NCI-H774 (cell line): Measurements from ENCODE around the gene MPRIP.

Experiments
- DNase-seq: peaks from one replicate; lab custom pipeline; 2025; lab: John Stamatoyannopoulos, UW

The MPRIP gene

DNA sequence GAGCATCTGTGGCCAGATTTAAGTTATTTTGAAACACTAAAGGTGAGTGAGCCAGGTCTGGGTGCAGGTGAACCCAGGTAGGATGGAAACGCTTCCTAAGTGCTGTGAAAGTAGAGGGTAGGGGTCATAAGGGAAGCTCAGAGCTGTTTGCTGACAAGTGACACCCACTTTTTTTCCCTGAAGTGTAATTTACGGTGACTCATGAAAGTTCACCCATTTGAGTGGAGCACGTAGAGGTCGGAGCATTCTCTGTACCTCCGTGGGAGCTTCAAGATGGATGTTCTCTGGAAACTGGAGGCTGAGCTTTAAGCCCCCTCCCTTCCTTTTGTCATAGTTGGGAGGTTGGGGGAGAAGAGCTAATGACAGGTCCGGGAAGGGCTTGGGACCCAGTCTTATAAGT lies 44.3 kb downstream of the MPRIP start:
- no peak for DNase-seq

DNA sequence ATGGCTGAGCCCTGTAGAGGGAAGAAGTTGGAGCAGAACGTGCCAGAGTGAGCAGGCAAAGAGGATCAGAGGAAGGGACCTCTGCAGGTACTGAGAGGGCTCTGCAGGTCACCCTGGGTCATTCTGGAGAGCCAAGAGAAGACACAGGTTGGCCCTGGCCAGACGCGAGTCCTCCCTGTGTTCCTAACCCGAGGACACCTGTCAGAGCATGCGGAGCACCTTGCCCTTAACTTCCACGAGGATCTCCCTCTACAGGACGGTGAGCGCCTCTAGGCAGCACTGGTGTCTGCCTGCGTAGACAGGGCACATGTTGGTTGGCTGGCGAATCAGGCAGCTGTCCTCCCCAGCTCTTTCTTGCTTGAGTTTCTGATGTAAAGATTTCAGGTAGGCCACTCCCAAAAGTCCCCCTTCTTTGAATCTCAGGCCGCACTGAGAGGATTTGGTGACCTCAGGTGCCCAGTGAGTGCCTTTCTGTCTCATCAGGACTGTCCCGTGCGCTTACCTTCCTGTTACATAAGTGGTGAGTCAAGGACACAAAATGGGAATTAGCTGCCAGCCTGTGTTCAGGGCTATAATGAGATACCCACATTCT lies 45.3 kb downstream of the MPRIP start:
- DNase-seq: no peak

DNA sequence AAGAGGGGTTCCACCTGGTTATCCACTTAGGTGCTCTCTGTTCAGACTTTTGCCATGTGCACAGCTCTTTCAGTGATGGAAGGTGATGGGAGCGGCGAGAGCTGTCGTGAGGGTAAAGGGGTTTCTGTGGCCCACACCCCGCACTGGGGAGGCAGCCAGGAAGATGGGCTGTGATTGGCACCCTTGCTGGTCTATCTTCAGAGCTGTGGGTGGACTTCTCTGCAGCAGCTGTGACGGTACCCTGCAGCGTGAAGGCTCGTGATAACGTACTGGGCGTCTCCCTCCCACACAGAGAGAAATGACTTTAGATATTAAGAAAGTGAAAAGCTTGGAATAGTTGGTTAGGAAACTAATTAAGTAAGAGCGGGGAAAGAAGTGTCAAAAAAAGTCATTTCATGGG lies 45.8 kb downstream of the MPRIP start:
- DNase-seq: no peak

DNA sequence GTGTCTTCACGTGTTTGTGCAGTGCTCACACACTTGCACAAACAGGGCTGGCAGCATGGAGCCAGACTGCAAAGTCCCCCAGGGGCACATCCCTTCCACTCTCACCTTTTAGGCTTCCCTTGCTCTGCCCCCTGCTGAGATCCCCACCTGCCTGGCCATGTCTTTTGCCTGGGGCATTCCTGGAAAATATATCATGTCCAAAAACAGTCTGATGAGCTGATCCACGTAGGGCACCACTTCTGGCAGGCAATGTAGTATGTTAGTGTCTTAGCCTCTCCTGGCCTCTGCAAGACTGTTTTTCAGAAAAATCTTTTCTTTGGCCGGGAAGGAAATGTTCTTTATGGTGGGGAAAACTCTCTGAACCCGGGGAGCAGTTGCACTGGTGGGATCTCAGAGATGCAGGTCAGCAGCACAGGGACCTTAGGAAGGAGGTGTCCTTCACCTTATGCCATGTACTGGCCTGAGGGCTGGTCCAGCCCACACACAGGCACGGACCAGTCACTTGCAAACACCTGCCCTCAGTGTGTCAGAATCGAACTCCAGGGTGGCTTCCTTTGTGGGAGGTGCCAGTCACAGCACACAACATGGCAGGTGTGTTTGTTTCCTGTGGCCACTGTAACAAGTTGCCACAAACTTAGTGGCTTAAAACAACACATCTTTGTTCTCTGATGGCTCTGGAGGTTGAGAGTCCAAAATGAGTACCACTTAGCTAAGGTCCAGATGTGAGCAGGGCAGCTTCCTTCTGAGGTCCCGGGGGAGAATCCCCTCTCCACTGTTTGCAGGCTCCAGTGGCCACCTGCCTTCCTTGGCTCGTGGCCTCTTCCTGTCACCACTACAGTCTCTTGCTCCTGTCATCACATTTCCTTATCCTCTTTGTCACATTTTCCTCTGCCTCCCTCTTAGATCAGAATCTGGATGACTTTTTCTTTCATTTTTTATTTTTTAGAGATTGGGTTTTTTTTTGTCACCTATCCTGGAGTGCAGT lies 46.6 kb downstream of the MPRIP start:
- no peak for DNase-seq

DNA sequence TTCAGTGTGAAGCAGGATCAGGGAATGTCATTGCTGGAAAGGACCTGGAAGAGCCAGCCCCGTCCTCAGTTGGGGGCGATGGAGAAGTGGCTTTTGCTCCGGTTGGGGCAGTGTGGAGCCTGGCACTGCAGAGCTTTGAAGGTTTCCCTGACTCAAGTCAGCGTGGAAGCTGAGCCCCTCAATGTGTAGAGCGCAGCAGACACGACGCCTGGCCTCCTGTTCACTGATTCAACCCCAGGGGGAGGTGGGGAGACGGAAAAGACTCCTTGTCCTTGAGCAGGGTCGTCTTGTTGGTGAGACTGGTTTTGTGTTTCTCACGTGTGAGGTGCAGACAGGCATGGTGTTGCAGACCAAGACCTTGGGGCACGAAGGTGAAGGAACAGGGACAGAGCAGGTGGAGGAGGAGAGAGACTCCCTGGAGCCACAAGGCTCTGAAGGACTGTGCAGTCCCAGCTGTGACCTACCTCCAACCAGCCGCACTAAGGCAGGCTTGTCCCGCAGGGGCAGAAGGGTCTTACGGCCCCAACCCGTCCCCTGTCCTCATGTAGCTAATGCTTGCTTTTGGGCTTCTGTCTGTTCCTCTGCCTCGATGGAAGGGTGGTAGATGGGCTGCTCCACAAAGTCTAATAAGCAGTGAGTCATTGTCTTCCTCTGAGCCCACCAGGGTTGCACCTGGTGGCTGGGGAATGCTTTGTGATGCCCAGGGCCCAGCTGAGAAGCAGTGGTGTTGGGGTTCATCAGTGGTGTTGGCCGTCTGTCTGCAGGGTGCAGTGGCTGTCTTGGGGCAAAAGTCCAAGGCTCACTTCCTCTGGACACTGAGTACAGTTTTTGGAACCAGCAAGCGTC lies 47.8 kb downstream of the MPRIP start:
- no peak for DNase-seq

DNA sequence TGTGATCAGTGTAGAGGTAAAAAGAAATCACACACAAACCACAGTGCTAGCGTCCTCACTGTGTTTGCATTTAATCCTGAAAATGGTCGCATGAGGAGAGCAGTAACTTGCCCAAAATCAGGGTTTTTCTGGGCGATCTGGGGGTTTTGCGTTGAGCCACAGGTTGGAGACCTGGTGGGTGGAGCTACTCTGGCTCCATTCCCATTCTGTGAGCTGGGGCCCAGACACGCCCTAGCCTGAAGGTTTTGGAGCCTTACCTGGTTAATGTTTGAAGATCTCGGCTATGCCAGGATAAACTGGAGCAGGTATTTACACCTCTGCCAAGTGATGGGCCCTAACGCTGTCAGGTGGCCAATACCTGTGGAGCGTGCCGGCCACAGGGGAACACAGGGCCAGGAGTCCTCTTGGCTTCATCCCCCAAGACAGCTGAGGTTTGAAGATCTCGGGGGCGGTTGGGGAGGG lies 48.4 kb downstream of the MPRIP start:
- DNase-seq: no peak

DNA sequence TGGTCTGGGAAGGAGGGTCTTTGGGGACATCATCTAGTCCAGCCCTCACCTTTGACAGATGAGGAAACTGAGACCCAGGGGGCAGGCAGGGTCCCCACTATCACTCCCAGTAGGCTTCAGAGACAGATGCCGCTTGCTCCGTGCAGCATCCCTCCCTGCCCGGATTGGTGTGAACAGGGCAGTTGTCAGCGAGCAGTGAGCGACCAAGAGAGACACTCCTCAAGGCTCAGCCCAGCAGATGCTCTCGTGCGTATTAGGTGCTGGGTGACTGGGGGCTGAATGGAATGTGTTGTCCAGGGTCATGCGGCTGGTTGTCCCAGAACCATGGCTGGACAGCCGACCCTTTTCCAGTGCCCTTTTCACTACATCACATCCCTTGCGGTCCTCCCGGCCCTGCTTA lies 49.0 kb downstream of the MPRIP start:
- no peak for DNase-seq

DNA sequence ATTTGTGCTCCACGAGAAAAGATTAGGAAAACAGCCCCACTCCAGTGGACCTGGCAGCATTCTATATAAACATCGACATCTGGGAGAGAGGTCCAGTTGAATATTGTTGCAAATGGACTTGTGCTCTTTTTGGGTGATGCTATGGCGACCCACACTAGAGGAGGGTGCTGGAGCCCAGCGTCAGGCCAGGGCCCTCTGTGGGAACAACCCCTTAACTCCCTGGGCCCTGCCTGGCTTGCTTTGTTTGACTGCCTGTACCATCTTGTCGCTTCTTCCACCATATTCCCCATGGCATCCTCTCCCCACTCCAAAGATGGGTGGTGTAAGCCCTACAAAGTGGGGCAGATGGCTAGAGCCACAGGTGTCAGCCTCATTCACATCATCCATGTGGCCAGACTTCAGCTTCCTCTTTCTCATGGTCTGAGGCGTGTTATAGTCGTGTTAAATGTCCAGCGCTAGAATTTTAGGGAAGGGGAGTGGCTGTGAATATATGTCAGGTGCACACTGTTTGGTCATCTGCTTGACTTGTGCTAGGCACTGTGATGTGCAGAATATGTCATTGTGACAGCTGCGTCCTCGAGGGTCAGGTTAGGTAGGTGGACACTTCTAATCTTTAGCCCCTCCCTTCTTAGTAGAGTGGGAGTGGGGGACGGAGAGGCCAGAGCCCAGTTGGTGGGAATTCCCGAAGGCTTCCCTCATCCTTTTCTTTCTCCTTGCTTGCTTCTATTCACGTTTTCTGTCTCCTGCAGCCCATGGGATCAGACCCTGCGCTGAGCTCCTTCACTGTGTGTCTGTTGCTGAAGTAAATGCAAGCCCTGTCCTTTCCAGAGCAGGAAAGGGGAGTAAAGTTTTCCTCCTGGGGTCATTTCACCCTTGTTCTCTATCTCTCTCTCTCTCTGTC lies 49.8 kb downstream of the MPRIP start:
- no peak for DNase-seq

DNA sequence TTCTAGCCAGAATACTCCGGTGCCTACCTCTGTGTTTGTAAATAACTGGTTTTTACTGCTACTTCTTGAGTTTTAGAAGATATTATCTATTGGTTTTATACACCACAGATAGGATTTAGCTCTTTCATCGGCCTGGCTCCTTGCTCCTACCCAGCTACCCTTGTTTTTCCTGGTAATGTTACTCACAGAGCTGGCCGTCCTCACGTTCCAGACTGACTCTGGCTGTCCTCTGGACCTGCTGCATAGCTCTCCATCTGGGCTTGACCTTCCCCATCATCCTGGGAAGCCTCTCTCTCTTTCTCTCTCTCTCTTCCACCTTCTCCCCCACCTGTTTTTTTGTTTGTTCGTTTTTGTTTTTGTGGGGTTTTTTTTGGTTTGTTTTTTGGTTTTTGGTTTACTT lies 51.5 kb downstream of the MPRIP start:
- no peak for DNase-seq

DNA sequence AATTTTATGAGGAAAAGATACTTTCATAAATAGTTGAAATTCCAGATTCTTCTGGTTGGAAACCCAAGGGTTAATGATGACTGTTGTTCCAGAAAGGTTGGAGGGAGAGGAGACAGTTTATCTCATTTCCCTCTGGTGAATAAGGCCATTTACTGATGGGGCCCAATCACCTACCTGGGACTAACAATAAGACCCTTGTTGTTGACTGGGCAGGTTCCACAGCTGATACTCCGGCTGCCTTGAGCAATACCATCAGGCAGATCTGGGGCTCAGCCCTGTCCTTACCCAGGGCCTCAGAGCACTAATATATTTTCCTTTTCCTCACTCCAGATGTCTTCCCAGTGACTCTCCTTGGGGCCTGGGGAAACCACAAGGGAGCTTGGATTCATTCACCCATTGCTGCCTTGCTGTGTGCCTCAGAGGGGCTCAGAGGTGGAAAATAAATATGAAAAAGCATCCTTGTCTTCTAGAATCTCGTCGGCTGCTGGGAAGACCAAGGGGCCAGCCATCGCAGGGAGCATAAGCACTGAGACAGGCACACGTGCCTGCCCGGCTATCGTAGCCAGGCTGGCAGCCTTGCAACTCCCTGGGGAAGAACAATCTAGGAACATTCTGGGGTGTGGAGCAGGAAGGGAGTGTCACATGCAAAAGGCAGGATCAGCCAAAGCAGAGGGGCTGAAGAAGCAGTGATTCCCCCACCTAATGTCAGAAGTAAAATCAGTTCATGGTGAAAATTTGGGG lies 54.4 kb downstream of the MPRIP start:
- no peak for DNase-seq

DNA sequence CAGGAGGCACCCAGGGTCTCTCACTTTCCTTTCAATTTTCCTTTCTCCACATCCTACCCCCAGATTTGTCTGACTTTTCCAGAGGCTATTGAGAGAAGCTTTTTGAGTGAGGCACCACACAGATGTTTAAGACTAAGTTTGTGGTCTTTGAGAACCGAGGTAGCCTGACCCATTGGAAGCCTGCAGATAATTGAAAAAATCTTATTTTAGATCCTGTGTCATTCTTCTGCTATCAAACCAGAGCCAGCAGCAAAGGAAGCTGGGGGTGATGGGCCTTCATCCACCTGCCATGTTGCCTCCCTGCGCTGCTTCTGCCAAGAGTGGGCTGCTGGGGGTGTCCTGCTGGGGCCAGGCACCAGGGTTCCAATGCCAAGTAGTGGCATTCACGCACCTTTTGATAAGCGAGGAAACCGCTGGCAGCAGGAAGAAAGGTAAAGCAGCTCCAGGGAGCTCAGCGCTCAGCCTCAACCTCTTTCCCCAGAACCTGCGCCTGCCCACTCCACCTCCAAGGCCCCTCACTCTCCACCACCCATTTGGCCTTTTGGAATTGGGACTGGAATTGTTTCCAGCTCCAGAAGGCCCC lies 55.6 kb downstream of the MPRIP start:
- DNase-seq: no peak

DNA sequence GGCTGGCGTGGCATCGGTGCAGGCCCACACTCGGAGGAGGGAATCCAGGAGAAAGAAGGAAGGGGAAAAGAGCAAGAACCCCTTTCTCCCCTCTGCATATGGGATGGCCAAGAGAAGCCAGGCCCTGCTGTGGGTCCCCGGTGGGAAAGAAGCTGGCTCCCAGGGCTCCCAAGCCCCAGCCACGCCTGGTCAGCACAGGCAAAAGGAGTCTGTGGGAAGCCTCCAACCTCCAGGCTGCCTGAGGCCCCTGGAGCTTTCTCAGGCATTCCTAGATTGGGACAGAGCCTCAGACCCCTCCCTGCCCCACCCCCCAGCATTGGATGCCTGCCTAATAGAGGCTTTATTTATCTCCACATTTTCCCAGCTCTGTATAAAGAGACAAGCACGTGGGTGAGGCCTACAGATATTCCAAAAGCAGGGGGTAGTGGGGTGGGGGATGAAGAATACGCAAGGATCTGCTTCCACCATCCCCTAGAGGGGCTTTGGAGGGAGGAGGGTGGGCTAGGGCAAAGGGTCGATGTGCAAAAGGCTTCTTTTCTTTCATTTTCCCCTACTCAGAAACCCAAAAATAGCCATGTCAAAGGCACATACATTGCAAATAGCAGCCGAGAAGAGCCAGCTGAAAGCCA lies 56.4 kb downstream of the MPRIP start:
- DNase-seq: no peak

DNA sequence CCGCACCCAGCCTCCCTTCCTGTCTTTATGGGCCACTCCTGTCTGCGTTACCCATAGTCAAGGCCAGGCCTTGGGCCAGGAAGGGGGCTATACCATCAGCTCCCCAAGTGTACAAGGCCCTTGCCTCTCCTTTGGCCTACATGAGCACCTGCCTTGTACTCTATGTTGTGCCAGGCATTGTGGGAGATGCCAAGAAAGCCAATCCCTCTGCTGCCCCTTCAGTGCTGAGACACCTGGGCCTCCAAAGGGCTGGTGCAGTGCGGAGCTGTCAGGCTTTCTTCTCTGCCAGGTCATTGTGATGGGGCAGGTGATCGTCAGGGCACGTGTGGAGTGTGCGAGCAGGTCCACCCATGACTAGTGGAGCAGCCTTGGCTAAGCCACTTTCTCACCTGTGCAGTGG lies 59.9 kb downstream of the MPRIP start:
- DNase-seq: no peak

DNA sequence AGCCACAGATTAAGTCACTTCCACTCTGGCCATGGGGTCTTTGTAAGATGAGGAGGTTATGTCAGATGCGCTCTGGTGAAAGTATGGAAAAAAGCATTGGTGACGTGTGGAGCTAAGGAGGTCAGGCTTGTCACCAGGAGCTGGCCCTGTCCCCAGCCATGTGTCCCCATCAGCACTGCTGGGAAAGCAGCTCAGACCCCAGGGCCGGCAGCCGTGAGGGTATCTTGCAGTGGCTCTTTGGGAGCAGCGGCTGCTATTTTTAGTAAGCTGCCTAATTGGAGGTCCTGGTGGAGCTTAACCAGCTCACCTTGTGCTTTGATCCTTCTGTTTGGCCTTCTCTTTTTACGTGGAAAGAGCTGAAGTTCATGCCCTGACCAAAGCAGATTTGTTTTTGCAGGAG lies 60.9 kb downstream of the MPRIP start:
- DNase-seq: no peak

DNA sequence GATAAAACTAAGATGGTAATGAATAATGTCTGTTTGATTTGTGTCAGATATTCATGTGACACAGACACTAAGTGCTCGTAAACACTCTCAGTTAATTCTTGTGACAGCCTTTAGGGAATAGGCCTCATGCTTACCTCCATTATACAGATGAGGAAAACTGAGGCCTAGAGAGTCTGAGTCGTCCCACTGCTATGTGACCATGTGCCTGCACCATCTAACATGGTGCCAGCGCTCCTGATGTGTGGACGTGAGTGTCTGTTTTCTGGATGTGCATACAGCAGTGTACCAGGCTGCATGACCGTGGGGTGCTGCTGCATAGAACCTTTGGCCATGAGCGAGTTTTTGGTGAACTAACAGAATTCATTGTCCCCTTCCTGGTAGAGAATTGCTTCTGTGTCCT lies 61.8 kb downstream of the MPRIP start:
- no peak for DNase-seq

DNA sequence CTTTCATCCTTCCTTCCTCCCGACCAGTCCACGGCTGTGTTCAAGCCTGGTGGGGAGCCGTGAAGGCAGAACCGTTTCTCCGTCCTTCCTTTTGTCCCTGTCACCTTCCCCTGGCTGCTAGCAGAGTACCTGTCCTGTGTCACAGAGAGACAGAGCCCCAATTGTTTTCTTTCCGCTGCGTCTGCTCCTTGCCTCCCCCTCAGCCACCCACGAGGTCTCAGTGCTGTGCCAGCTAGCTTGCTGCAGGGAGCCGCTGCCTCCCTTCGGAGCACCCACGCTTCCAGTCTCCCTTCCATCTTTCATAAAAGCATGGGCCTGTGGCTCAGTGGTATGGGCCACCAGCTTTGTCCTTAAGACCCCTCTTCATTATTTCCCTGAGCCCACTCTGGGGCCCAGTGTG lies 62.2 kb downstream of the MPRIP start:
- DNase-seq: no peak

DNA sequence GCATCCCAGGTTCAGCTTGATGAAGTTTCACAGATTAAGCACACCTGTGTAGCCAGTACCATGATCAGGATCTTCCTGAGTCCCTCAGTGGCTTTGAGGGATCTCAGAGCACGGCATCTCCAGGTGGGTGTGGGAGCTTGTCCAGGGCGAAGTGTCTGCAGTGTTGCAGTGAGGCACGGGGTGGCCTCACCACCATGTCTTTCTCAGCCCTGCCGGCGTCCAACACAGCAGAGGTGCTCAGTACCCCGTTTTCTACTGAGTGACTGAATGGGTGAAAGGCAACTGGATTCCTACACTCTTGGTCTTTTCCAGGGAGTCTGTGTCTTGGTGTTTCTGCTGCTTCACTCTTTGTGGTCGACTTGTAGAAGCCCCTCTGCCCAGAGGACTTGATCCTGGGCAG lies 63.7 kb downstream of the MPRIP start:
- no peak for DNase-seq

DNA sequence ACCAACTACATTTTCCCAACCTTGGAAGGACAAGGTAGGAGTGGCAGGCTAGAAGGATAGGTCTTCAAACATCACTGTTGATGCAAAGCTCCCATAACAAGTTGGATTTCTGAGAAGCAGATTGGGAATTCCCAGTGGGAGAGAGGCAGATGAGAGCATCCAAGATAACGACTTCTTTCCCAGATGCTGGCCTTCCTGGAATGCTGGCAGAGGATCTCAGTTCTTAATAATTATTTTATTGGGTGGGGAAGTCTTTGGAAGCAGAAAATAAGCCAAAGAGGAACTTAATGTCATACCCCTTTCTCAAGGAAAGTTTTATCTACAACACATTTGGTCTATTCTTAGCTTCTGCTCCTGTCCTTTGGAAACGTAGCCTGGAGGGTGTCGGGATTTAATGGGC lies 64.5 kb downstream of the MPRIP start:
- no peak for DNase-seq

DNA sequence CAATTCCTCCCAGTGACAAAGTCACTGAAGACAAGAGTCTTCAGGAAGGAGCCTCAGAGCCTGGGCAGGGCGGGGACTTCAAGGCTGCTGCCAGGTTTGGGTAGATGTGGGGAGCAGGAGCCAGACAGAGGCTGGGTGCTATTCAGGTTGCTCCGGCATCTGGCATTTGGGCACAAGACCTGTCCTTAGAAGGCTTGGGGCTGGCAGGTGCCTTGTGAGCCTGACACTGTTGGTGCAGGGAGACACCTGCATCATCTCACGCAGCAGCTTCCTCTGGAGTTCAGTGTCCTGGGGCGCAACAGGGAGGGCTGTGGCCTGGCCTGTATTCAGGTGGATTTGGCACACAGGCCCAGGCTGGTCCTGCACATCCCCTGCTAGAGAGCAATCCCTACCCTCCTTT lies 65.0 kb downstream of the MPRIP start:
- DNase-seq: no peak

DNA sequence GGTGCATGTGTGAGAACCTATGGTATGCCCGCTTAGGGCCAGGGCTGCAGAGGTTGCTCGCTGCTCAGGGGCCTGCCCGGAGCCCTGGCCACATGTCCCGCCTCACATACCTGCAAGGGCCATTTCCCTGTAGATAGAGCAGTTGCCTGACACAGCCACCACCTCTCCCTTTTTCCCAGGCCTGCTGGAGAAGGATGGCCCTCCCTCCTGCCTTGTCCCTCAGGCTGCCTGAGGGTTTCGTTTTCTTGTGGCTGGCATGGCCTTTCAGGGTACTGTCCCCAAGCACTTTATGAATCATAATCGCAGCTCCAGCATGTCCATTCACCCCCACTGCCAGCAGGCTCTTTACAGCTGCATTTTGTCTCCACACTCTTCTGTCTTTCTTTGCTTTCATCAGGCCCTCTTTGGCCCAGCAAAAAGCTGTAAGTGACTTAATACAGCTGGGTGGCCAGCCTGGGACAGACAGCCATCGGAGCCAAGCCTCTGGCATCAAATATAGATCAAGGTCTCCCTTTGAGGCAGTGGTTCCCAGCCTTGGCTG lies 65.7 kb downstream of the MPRIP start:
- DNase-seq: no peak
